Neural progenitor cell (in vitro differentiated cells): ENCODE results near the gene CTRL.

Experiments used
- EZH2 ChIP-seq: fragments of 200-600 bp; sonication (generic); IDR thresholded peaks from 2 replicates; pipeline ENCODE4 v1.6.1; 2017; ENCODE audit warnings: antibody characterized with exemption, mild to moderate bottlenecking, moderate library complexity
- TF ChIP-seq, protein P1 (sequence below): fragments of 200-600 bp; sonication (generic); IDR thresholded peaks from 2 replicates; pipeline ENCODE4 v1.5.1; 2017; ENCODE audit warnings: antibody characterized with exemption, mild to moderate bottlenecking

DNA sequence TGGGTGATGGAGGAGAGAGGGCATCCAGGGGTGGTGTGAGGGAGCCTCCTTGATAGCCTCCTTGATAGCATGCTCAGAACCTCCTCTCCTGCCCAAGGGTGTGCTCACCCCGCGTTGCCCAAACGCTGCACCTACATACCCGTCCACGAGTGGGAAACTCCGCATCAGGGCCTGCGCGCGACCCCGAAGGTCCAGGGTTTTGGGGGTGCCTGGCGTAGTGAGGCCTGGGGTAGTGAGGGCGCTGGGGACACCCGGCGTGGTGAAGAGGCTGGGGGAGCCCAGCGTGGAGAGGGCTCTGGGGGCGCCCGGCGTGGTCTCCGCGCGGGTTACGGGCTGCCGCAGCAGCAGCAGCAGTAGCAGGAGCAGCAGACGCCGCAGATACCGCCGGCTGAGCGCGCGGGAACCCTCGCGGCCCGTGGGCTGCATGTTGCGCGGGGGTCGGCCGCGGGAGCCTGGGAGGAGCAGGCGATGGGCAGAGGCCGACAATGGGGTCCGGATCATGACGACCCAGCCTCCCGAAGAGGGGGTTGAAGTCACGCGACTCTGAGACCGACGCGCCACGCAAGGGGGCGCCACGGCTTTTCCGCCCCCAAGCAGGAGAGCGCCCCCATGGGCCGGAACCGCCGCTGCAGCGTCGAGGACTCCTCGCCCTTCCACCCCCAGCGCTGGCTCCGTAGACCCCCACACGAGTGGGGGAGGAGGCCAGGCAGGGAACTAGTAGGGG is 48.5 kb upstream of the CTRL start, which contains the start of gene DPEP3:
- TF ChIP-seq, protein P1, sequence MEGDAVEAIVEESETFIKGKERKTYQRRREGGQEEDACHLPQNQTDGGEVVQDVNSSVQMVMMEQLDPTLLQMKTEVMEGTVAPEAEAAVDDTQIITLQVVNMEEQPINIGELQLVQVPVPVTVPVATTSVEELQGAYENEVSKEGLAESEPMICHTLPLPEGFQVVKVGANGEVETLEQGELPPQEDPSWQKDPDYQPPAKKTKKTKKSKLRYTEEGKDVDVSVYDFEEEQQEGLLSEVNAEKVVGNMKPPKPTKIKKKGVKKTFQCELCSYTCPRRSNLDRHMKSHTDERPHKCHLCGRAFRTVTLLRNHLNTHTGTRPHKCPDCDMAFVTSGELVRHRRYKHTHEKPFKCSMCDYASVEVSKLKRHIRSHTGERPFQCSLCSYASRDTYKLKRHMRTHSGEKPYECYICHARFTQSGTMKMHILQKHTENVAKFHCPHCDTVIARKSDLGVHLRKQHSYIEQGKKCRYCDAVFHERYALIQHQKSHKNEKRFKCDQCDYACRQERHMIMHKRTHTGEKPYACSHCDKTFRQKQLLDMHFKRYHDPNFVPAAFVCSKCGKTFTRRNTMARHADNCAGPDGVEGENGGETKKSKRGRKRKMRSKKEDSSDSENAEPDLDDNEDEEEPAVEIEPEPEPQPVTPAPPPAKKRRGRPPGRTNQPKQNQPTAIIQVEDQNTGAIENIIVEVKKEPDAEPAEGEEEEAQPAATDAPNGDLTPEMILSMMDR: peak; percentile 26
- TF ChIP-seq EZH2: no peak
